Endometrium (tissue), 2 donors: ENCODE measurements around the gene NSD1.

Experiments
- FAIRE-seq: peaks from 2 replicates; lab custom pipeline; 2012; peaks lifted over from hg19 to GRCh38; lab: Jason Lieb, UNC
- donor health status: control.
- donor health status: control.

NSD1 gene

GRCh38 chr5:177308740-177309139, 175.2 kb downstream of the NSD1 start:
- no peak for FAIRE-seq

- no peak for FAIRE-seq
Observed at GRCh38 chr5:177309351-177310191, 176.0 kb downstream of the NSD1 start.

- no peak for FAIRE-seq
Observed at GRCh38 chr5:177310332-177310731, 176.8 kb downstream of the NSD1 start.

GRCh38 chr5:177310757-177311391, 177.3 kb downstream of the NSD1 start:
- FAIRE-seq: no peak

GRCh38 chr5:177311392-177311722, 177.8 kb downstream of the NSD1 start:
- no peak for FAIRE-seq

- FAIRE-seq: no peak
Observed at GRCh38 chr5:177311723-177312648, 178.4 kb downstream of the NSD1 start, which contains the start of gene MXD3. TSS of gene MXD3 (minus strand) at chr5:177311898. CDS start at chr5:177311830, 68 bp downstream.

GRCh38 chr5:177312649-177313181, 179.1 kb downstream of the NSD1 start:
- no peak for FAIRE-seq

GRCh38 chr5:177313561-177314259, 180.1 kb downstream of the NSD1 start:
- FAIRE-seq: no peak

GRCh38 chr5:177314376-177315342, 181.1 kb downstream of the NSD1 start:
- no peak for FAIRE-seq

- no peak for FAIRE-seq
Observed at GRCh38 chr5:177315411-177315810, 181.8 kb downstream of the NSD1 start.

- no peak for FAIRE-seq
Observed at GRCh38 chr5:177316005-177316404, 182.4 kb downstream of the NSD1 start.

GRCh38 chr5:177317959-177318377, 184.4 kb downstream of the NSD1 start:
- no peak for FAIRE-seq

GRCh38 chr5:177319913-177320588, 186.5 kb downstream of the NSD1 start:
- no peak for FAIRE-seq

GRCh38 chr5:177320879-177321278, 187.3 kb downstream of the NSD1 start:
- no peak for FAIRE-seq

GRCh38 chr5:177325868-177326381, 192.4 kb downstream of the NSD1 start:
- FAIRE-seq: no peak

- no peak for FAIRE-seq
Observed at GRCh38 chr5:177327539-177328522, 194.3 kb downstream of the NSD1 start.

- no peak for FAIRE-seq
Observed at GRCh38 chr5:177328545-177329231, 195.1 kb downstream of the NSD1 start.

GRCh38 chr5:177329883-177330282, 196.3 kb downstream of the NSD1 start:
- FAIRE-seq: no peak
